Gastroesophageal sphincter (tissue), 3 donors: Measurements from ENCODE around the gene NOTCH2.

Experiments
- EP300 ChIP-seq: sonication (generic); formaldehyde crosslinking; IDR thresholded peaks from one replicate; pipeline ENCODE4 v1.6.1; 2017; ENCODE audit warnings: antibody characterized with exemption, mild to moderate bottlenecking
- TF ChIP-seq, protein P1 (sequence below), 4 experiments: fragments of 200-600 bp in 2 of 4; fragments of 450-650 bp in 2 of 4; sonication (generic) in 1 of 4; IDR thresholded peaks; one replicate each; pipeline ENCODE4 v1.5.1; 2017 to 2019; ENCODE audit warnings: antibody characterized with exemption in 4 of 4, mild to moderate bottlenecking in 2 of 4, moderate library complexity in 2 of 4

DNA sequence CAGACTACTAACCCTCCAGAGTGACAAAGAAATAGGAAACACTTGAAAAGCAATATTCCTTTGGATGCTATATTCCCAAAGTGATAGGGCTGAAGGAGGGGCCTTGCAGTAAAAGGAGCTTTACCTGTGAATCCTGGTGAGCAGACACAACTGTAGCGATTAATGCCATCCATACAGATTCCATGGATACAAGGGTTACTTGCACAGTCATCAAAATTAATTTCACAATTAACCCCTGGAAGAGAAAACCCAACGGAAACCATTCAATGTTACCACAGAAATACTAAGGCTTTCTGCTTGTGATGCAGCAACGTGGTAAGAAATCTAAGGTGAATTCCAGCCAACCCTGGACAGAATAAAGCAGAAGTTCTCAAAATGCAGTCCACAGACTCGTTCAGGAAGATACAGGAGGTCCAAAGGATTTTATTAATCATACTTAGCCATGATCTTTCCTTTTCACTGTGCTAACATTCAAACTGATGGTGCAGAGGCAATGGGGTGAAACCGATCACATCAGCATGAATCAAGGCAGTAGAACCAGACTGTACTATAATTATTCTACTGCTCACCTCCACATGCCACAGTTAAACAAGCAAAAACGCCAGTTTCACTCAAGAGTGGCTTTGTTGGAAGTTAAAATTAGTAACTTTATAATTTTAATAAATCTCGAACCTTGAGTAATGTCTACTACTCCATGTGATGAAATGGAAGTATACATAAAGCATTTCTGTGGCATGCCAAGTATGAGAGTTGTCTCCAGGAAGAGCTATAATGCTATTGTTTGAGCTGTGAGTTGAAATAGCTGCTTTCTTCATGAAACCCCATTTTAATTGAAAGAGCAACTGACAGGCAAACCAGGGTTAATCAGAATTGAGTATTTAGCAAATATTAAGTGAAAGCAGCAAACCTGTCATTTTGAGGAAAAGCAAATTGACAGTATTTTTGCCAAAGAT lies 109.9 kb downstream of the NOTCH2 start:
- no peak for TF ChIP-seq EP300
- TF ChIP-seq, protein P1, sequence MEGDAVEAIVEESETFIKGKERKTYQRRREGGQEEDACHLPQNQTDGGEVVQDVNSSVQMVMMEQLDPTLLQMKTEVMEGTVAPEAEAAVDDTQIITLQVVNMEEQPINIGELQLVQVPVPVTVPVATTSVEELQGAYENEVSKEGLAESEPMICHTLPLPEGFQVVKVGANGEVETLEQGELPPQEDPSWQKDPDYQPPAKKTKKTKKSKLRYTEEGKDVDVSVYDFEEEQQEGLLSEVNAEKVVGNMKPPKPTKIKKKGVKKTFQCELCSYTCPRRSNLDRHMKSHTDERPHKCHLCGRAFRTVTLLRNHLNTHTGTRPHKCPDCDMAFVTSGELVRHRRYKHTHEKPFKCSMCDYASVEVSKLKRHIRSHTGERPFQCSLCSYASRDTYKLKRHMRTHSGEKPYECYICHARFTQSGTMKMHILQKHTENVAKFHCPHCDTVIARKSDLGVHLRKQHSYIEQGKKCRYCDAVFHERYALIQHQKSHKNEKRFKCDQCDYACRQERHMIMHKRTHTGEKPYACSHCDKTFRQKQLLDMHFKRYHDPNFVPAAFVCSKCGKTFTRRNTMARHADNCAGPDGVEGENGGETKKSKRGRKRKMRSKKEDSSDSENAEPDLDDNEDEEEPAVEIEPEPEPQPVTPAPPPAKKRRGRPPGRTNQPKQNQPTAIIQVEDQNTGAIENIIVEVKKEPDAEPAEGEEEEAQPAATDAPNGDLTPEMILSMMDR (IDR thresholded peaks at IDR 0.05), result no peak
